Thoracic aorta (tissue), 2 donors: ENCODE results near the gene ENO4. TPM values are rescaled to one million over a fixed set of nuclear protein-coding genes. Genes with fewer than 3 reads are reported as not detected.

Experiments used
- ATAC-seq: fragments of 150-250 bp; one replicate; pipeline ENCODE4 v1.8.0; 2017; ENCODE audit warnings: low read depth; ENCODE audit not compliant: insufficient number of reproducible peaks, low FRiP score
- DNase-seq: peaks from one replicate; pipeline ENCODE4 v3.0.0-alpha.2; 2020; ENCODE audit warnings: low spot score
- H3K27ac ChIP-seq, 2 donors: fragments of 200-600 bp; sonication (generic); 1 replicate in 1 of 2; 2 replicates in 1 of 2; pipeline ENCODE4 v1.5.1; 2016; ENCODE audit warnings: mild to moderate bottlenecking in 2 of 2, moderate library complexity in 2 of 2
- H3K27me3 ChIP-seq: fragments of 200-600 bp; sonication (generic); replicated peaks from 2 replicates; pipeline ENCODE4 v1.6.0; 2016; ENCODE audit warnings: mild to moderate bottlenecking; ENCODE audit not compliant: insufficient read depth
- H3K36me3 ChIP-seq: fragments of 200-600 bp; sonication (generic); one replicate; pipeline ENCODE4 v1.5.1; 2016
- H3K4me1 ChIP-seq, 2 donors: fragments of 200-600 bp; sonication (generic); 1 replicate in 1 of 2; 2 replicates in 1 of 2; pipeline versions ENCODE4 v1.5.1 to v1.6.0; 2016; ENCODE audit warnings: low read depth in 2 of 2, mild to moderate bottlenecking in 1 of 2; ENCODE audit not compliant: control insufficient read depth in 1 of 2
- H3K4me3 ChIP-seq: fragments of 200-600 bp; sonication (generic); 2 replicates; pipeline ENCODE4 v1.5.1; 2016; ENCODE audit warnings: mild to moderate bottlenecking
- H3K9me3 ChIP-seq: fragments of 200-600 bp; sonication (generic); 2 replicates; pipeline ENCODE4 v1.5.1; 2016
- CTCF ChIP-seq: fragments of 200-600 bp; sonication (generic); IDR thresholded peaks from one replicate; pipeline ENCODE4 v1.5.1; 2019; ENCODE audit warnings: antibody characterized with exemption
- total RNA-seq, 2 donors: library from RNA; depleted of rRNA; stranded (reverse); fragments of >200 nt; gene quantifications; one replicate each; pipeline versions ENCODE4 v1.1.0 to v1.2.3, GENCODE V29; 2016

Gene ENO4
- total RNA-seq, 2 donors from 2014 or later = 0.54 TPM; not detected in 1

DNA sequence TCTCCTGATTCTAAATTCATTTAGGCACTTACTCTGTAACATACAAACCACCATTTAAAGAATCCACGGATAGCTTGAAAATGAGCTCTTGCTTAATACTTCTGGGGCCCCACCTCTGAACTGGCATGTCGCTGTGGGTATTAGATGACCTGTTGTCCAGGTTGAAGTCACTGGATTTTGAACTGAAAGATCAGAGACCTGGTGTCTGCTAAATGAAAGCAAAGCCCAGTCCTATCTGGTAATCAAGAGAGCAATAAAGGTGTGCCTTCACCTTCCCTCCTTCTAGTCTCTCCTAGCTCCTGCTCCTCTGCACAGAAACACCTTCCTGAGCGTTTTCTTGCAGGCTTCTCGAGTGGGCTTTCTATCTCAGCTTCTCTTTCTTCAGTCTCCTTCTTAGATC lies 4.4 kb downstream of the ENO4 start:
- Histone ChIP-seq H3K27me3 (no peaks in the 10 kb centered on the region), H3K4me1 (peaks cover 0 to 12% of the 10 kb centered on the region in 2 donors), H3K4me3 (no peak overlapping the region), H3K9me3 (no peaks in the 10 kb centered on the region), H3K27ac (no peak overlapping the region), H3K36me3 (no peaks in the 10 kb centered on the region)
- DNase-seq (no peak), ATAC-seq (no peak)
- TF ChIP-seq CTCF = no peak

- Histone ChIP-seq H3K9me3 (no peaks in the 10 kb centered on the region), H3K27ac (no peak overlapping the region), H3K27me3 (no peaks in the 10 kb centered on the region), H3K4me1 (no peaks in the 10 kb centered on the region), H3K4me3 (no peak overlapping the region), H3K36me3 (no peaks in the 10 kb centered on the region)
- no peak for ATAC-seq
- TF ChIP-seq CTCF = no peak
- DNase-seq = no peak
These were observed 7.9 kb downstream of the ENO4 start for GRCh38 chr10:116857156-116857555.

DNA sequence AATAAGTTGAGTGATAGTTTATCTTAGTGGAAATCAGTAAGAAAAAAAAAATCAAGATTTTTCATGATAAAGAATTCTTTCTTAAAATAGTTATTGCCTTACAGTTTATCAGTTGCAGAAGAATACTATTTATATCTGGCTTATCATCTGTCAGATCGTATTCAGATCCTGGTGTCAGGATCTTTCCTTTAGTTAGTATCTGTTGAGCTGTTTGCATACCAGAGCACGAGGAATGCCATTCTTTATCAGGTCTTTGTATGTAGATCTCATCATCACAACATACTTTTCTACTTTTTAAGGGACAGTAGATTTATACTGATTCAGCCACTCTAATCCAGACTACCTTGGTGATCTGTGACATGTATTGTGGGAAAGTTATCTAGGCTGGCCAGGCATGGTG lies 12.5 kb downstream of the ENO4 start:
- no peaks in the 10 kb centered on the region for H3K36me3 ChIP-seq
- H3K27me3 ChIP-seq = no peaks in the 10 kb centered on the region
- DNase-seq (no peak), ATAC-seq (no peak)
- H3K9me3 ChIP-seq = no peaks in the 10 kb centered on the region
- no peaks in the 10 kb centered on the region for H3K4me1 ChIP-seq
- no peak for TF ChIP-seq CTCF
- H3K4me3 ChIP-seq = no peak overlapping the region
- no peak overlapping the region for H3K27ac ChIP-seq

GRCh38 chr10:116864436-116864835 lies 15.1 kb downstream of the ENO4 start:
- Histone ChIP-seq H3K9me3 (no peaks in the 10 kb centered on the region), H3K36me3 (no peaks in the 10 kb centered on the region), H3K27ac (no peak overlapping the region), H3K27me3 (no peaks in the 10 kb centered on the region), H3K4me3 (no peak overlapping the region), H3K4me1 (peaks cover 6 to 7% of the 10 kb centered on the region in 2 donors)
- TF ChIP-seq CTCF = no peak
- ATAC-seq = no peak
- DNase-seq = no peak

DNA sequence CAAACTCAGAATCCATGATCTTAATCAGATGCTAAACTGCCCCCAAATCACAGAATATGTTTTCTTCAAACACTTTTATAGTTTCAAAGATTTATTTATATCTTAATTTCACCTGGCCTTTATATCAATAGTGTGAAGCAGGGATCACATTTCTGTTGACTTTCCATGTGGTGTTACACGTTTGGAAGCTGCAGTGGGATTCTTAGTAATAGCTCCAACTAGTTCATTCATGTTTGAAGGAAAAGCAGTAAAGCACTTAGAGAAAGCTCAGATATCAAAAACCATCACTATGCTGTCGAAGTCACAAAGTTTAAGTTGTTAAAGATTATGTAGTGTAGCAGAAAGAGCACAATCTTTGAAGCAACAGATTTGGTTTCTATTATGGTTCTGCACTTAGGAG lies 16.8 kb downstream of the ENO4 start:
- H3K36me3 ChIP-seq = no peaks in the 10 kb centered on the region
- no peak for DNase-seq
- no peak for ATAC-seq
- H3K27ac ChIP-seq = no peak overlapping the region
- H3K27me3 ChIP-seq = no peaks in the 10 kb centered on the region
- TF ChIP-seq CTCF = no peak
- no peak overlapping the region for H3K4me3 ChIP-seq
- peaks cover 6 to 7% of the 10 kb centered on the region in 2 donors for H3K4me1 ChIP-seq
- no peaks in the 10 kb centered on the region for H3K9me3 ChIP-seq
